HG03196 (cell line): ENCODE measurements around the gene SFMBT2.
A peak's percentile ranks its signal among the peaks of the same experiment; 100 is the strongest.

ENCODE experiments used
- ATAC-seq: cut with Tn5 transposase; IDR thresholded peaks from one replicate; pipeline ENCODE4 v1.9.1; 2021; ENCODE audit not compliant: unreplicated experiment

Gene SFMBT2

DNA sequence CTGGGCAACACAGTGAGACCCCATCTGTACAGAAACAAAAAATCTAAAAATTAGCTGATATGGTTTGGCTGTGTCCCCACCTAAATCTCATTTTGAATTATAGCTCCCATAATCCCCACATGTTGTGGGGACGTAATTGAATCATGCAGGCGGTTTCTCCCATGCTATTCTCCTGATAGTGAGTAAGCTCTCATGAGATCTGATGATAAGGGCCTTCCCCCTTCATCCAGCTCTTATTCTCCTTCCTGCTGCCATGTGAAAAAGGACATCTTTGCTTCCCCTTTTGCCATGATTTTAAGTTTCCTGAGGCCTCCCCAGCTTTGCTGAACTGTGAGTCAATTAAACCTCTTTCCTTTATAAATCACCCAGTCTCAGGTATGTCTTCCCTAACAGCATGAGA lies 136.5 kb downstream of the SFMBT2 start:
- no peak for ATAC-seq

DNA sequence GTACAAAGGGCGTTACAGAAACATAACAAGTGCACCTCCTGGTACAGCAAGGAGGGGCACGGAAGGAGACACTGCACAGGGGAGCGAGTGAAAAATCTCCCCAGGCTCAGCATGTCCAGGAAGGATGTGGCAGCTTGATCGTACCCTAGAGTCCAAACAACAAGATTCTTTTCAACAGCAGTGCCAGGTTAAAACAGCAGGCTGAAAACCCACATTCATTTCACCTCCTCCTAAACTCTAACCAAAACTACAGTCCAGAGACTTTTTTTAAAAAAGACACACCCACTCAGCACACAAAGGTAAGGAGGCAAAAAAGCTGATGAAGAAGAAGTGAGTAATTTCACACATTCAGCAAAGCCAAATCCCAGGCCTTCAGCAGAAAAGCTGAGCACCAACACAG lies 138.8 kb downstream of the SFMBT2 start:
- ATAC-seq = no peak

DNA sequence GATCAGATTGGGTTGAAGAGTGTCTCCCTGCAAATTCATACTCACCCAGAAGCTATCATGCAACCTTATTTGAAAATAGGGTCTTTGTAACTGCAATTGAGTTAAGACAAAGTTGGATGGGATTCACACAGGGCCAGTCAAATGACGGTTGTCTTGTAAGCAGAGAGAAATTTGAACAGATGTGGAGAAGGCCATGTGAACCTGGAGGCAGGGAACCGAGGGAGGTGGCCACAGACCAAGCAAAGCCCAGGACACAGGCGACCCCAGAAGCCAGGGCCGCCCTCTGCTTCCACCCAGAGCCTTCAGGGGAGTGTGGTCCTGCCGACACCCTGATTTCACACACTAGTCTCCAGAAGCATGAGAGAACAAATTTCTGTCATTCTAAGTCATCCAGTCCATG lies 140.8 kb downstream of the SFMBT2 start:
- no peak for ATAC-seq

- ATAC-seq = no peak
These were observed 143.7 kb downstream of the SFMBT2 start for GRCh38 chr10:7267142-7267541.

DNA sequence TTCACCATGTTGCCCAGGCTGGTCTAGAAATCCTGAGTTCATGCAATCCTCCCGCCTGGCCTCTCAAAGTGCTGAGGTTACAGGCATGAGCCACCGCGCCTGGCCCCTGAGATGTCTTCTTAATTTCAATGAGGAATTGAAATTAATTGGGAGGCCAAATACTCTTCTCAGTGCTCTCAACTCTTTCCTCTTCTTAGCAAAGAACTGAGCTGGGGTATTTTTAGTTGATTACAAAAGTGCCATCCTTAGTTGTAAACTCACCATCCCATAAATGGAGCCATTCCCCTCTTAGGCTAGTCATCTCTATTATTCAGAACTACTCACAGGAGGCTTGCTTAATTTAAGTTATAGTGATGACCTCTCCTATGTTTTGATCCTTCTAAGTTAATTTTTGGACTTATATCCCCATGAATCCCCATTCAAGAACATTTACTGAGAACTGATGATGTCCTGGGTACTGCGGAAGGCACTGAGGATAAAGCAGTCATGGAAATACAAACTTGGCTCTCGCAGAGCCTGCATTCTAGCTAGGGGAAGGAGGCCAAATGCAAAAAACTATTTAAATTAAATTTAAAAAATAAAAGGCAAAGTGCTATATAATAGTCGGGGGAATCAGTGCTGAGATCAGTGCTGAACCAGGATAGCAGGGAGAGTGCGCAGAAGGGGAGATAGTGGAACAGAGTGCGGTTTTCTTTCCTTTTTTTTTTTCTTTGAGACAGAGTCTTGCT lies 145.3 kb downstream of the SFMBT2 start:
- no peak for ATAC-seq

DNA sequence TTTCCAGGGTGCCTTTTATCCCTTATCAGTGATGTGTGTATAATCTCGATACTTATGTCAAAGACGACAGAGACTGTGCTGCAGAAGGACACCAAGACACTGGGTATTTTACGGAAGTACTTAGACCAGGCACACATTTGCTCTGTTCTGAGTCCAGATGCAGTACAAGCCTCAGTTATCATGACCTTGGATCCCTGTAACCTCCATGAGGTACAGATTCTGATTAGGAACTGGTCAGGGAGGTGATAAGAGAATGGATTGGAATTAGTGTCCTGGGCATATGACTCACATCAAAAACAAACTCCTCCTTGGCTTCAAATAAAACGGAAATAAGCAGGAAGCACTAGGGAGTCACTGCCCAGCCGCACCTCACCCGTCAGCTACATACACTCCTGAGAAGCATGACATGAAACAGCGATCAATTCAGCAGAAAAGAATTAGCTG lies 146.5 kb downstream of the SFMBT2 start:
- ATAC-seq = no peak

- ATAC-seq = no peak
These were observed 147.2 kb downstream of the SFMBT2 start for GRCh38 chr10:7263616-7264015.

GRCh38 chr10:7261351-7261750 lies 149.5 kb downstream of the SFMBT2 start:
- no peak for ATAC-seq

DNA sequence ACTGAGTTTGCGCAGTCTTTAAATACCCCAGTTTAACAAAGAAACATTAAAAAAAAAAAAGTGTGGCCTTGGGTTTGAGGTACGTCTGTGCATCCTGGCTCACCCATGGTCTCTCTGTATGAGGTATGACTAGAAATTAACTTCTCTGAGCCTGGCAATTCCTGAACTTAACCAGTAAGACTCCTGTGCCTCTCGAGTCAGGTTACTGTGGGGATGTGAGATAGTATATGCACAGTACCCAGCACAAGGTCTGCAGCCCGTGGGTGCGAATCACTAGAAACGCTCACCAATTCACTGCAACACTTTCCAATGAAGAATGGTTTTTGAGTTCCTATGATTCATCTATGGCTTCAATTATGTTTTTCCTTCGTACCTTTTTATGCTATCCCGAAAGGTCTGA lies 149.9 kb downstream of the SFMBT2 start:
- ATAC-seq = no peak

DNA sequence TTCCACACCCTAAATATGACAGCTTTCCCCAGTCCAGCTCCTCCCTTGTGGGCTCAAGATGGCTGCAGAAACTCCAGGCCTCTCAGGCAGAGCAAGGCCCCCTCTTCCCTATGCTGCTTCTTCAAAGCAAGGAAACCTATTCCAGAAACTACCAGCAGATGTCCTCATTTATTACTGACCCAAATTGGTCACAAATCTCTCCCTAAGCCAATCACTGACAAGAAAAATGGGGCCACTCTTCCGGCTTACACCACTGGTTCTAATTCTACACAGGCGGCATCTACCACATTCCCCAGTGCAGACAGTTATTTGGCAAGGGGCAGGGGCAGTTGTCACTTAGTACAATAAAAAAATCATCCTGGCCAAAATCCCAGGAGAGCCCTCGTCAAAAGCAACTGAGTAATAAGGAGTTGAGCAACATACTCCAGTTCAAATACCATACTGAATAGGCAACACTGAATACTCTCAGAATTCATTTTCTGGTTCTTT lies 150.4 kb downstream of the SFMBT2 start:
- peak; percentile 51 for ATAC-seq

DNA sequence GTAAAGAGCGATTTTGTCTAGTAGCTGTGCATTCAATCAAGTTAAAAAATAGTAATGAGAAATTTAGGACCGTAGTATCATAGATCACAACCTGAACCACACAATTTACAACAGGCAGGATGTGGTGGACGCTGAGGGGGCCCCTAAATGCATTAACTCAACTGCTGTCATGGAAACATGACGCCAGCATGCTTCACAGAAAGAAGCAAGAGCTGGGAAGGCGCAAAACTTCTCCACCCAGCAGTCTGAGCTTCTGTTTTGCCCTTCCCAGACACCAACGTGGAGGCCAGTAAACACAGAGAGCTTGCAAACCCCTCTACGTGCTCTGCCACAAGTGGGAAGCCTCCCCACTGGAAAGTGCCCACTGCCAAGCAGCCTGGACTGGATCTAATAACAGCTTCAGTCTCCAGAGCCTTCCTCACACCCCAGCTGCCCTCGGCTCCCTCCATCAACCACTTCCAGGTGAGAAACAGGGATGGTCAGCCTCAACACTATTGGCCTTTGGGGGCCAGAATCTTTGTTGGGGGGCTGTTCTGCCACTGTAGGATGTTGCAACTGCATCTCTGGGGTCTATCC lies 151.8 kb downstream of the SFMBT2 start:
- peak; percentile 65 for ATAC-seq

- ATAC-seq = no peak
These were observed 155.3 kb downstream of the SFMBT2 start for GRCh38 chr10:7255517-7255916.

- ATAC-seq = no peak
These were observed 159.0 kb downstream of the SFMBT2 start for GRCh38 chr10:7251696-7252465.

DNA sequence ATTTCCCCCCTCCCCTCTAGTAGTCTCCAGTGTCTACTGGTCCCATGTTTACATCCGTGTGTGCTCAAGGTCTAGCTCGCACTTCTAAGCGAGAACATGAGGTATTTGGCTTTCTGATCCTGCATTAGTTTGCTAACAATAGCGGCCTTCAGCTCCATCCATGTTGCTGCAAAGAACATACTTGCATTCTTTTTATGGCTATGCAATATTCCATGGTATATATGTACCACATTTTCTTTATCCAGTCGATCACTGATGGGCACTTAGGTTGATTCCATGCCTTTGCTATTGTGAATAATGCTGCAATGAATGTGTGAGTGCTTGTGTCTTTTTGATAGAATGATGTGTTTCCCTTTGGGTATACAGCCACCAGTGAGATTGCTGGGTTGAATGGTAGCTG lies 160.6 kb downstream of the SFMBT2 start:
- ATAC-seq = no peak

DNA sequence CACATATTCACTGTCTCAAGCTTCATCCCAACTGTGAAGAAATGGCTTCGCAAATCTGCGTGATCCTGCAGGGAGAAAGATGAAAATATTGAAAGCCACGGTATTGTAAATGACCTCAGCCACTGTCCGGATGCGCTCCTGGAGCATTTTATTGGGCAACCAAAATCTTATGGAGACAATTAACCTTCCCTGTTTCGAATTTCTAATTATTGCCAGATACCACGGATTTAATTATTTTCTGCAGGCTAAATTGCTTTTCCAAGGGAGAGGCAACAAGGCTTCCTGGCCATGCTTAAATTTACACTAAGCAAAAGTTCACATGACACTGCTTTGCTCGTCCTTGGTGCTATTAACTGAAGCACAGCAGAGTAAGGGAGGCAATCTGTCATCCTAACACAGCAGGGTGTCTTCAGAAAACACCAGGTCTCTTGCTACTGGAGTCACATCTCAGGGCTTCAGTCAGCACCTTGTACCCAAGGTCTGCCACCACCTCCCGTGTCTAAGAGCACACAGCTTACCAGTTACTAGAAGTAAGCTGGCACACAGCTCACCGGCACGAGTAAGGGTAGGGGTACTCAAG lies 162.2 kb downstream of the SFMBT2 start:
- no peak for ATAC-seq

DNA sequence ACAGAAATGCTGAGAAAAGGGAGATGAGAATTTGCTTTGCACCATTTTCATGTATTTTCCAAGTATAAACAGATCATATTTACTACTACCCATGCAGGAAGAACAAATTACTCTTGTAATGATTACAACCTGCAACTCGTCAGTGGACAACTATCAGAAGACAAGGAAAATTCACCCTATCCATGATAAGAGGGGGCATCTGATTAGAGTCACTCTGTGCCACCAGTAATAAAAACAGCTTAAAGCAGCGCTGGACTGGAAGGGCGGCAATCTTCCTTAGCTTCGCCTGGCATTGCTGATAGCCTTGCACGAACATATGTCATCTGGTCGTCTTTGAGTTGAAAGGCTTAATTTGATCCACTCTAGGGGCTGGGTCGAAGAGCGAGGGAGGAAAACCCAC lies 162.7 kb downstream of the SFMBT2 start:
- no peak for ATAC-seq

DNA sequence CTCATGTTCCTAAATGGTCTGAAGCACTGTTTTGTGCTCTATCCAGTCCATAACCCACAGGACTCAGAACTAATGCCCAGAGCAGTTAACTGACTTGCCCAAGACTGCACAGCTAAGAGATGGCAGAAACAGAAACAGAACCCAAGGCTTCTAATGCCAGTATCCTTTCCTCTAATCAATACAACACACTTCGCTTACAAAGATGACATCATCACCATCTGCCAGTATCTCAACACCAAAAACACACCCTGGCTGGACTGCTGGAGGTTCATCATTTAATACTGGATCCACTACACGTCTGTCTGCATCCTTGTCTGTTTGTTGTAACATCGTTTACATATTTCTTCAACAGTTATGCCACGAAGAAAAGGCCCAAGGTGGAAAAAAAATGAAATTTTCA lies 165.3 kb downstream of the SFMBT2 start:
- ATAC-seq = no peak

- ATAC-seq = peak; percentile 79
These were observed 167.0 kb downstream of the SFMBT2 start for GRCh38 chr10:7243873-7244272.

DNA sequence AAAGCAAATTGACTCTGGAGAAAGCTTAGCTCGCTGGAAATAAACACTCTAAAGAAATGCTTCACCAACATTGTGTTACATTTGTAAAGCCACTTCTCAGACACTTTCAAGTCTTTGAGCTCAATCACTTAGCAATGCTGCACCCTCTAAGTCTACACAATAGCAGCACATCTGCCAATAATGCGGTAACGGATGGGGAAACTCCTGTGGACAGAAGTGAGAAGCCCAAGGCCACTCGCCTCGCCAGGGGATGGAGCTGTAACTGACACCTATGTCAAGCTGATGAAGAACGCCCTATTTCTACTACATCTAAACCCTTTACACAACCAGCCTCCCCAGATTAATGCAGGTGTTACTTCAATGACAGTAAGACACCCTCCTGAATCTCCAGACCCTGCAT lies 167.7 kb downstream of the SFMBT2 start:
- no peak for ATAC-seq

DNA sequence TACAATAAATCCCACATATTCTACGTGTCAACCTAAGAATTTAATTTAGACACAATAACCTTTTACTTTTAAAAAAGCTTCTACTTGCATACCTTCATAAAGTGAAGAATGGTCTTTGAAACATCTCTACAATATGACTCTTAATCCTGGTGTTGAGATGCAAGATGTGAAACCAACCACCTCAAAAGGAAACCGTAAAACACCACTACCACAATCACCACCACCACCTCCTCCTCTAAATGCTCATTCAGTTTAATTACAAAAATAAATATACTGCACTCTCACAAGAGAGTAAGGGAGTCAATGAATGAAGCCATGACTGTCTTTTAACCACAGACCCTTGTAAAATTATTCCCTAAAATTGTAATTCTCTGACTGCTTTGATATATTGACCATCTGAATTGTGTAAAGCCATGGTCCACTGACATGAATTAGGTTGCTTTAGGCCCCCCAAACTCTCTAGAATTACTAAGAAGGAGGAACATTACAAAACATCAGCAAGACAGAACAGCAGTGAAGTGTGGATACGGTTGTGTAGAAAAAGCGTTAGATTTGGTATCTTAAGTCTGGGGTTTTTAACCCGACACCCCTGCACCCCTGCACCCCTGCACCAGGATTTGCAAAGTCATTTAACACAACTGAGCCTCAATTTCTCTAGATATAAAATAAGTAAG lies 171.4 kb downstream of the SFMBT2 start:
- peak; percentile 54 for ATAC-seq

DNA sequence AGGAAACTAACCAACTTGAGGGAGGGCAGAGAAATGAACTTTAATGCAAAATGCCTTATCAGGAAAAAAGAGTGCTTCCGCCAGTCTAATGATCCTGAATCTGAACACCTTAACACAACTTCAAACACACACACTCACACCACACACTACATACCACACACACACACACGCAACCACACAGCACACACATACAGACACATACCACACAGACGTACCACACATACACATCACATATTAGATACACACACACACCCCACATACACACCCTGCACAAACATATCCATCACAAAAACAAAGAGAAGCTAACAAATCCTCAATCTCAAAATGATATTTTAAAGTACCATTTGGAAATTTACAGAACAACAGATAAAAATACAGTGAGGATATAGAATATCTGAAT lies 175.5 kb downstream of the SFMBT2 start:
- ATAC-seq = no peak
